GM19324 (cell line): ENCODE results near the gene FOXRED1.
A peak's percentile ranks its signal among the peaks of the same experiment; 100 is the strongest.
"Not testable (repeated sequence)": the region's sequence is repeated elsewhere in the genome, so short reads cannot be mapped to it uniquely, and the experiment has no call there.

Experiments used
- ATAC-seq: cut with Tn5 transposase; IDR thresholded peaks from one replicate; pipeline ENCODE4 v1.9.1; 2021; ENCODE audit warnings: mild to moderate bottlenecking, moderate library complexity; ENCODE audit not compliant: unreplicated experiment, low FRiP score

The FOXRED1 gene

DNA sequence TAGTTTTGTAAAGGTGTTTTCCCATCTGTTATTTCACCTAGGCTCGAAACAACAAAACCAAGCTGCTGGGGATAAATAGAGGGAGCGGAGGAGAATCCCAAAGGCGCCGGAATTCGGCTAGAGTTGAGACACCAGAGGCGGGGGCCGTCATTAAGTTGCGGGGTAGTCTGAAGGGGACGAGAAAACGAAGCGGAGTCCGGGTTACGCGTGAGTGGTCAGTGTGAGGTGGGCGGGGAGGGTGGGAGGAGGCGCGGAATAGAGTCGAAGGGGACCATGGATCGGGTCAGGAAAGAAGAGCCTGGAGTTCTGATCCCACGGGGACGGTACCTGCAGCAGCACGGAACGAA, 620 bp upstream of the FOXRED1 start:
- no peak for ATAC-seq

GRCh38 chr11:126277322-126277721, 8.4 kb downstream of the FOXRED1 start:
- no peak for ATAC-seq

DNA sequence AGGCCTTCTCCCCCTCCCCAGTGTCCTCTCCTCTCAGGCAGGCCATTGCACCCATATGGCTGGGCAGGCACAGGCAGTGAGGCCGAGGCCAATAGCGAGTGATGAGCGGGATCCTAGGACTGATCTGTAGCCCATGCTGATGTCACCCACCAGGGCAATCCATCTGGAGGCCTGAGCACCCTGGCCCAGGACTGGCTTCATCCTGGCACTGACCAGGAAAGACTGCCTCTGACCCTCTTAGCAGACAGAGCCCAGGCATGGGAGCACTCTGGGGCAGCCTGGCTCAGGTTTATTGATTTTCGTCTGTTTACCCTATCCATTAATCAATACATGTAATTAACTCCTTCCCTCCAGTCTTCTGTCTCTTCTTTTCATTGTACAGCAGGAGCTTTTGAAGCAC, 8.8 kb downstream of the FOXRED1 start:
- no peak for ATAC-seq

DNA sequence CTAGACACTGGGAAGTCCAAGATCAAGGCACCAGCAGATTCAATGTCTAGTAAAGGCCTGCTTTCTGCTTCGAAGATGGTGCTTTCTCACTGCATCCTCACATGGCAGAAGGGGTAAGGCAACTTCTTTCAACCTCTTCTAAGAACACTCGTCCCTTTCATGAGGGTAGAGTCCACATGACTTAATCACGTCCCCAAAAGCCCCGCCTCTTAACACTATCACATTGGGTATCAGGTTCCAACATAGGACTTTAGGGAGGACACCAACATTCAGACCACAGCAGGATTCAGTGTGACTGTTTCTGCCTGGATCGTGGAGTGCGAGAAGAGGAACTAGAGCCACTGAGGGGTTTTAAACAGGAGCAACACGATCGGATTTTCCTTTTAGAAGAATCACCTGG, 10.2 kb downstream of the FOXRED1 start:
- no peak for ATAC-seq

GRCh38 chr11:126280595-126280994, 11.6 kb downstream of the FOXRED1 start:
- ATAC-seq, result no peak

- no peak for ATAC-seq
These were observed 12.3 kb downstream of the FOXRED1 start for GRCh38 chr11:126281245-126281644.

- no peak for ATAC-seq
These were observed 12.8 kb downstream of the FOXRED1 start for GRCh38 chr11:126281666-126282175.

GRCh38 chr11:126282361-126282735, 13.4 kb downstream of the FOXRED1 start:
- ATAC-seq, result no peak

DNA sequence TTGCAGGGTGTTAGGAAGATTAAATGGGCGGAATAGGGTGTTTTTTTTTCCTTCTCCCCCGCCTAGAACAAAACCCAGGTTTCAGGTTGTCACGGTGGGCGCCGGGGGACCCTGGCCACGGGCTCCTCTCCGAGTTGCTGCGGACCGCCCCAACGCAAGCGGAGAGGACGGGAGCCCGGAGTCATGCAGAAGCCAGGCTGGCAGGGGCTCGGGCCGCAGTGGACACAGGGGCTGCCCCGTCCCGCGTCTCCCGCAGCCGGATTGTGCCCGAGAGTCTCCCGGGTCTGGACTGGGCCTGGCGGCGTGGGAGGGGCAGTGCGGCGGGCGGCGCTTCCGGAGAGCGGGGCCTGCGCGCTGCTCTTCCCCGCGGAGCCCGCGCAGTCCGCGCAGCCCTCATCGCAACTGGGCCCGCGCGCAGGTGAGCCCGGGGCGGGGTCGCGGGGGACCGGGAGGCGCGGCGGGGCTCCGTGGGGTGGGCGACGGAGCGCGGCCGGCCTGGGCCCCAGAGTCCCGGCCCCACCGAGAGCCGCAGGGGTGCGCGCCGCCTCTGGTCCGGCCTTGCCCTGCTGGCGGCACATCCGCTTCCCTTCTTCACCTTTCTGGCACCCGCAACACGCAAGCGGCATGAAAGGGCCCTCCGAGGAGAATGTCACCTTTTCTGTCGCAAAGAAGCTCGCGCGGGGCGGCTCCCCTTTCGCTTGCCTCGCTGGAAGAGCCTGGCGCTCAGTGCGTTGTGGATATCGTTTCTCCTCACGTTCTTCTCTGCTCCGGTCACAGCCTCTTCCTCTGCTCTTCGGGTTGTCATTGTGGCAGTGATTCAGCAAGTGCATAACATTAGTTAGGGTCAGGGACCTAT, 14.0 kb downstream of the FOXRED1 start, which contains the start of gene TIRAP:
Gene TIRAP, plus strand, starts transcription at position 358 of the 856 bp plus-strand sequence. CDS start 7,802 bp downstream, outside the sequence.
- peak; percentile 73 for ATAC-seq

GRCh38 chr11:126284829-126285228, 15.9 kb downstream of the FOXRED1 start:
- peak; percentile 56 for ATAC-seq

- ATAC-seq, result no peak
These were observed 19.3 kb downstream of the FOXRED1 start for GRCh38 chr11:126288237-126288636.

- no peak for ATAC-seq
These were observed 21.9 kb downstream of the FOXRED1 start for GRCh38 chr11:126290887-126291286.

- no peak for ATAC-seq
These were observed 24.8 kb downstream of the FOXRED1 start for GRCh38 chr11:126293726-126294125.

DNA sequence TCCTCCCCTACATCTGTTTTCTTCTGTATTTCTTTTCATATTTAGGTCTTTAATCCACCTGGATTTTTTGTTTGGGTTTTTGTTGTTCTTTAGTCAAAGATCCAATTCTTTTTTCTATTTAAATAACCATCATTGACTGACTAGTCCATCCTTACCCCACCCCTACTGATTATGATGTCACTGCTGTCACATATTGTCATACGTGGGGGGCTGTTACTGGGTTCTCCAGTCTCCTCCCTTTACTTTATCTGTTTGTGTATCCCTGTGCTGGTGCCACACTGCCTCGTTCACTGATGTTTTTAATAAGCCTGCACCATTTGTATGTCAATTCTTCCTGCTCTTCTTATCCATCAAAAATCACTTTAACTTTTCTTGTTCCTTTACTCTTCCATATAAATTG, 28.1 kb downstream of the FOXRED1 start:
- no peak for ATAC-seq

DNA sequence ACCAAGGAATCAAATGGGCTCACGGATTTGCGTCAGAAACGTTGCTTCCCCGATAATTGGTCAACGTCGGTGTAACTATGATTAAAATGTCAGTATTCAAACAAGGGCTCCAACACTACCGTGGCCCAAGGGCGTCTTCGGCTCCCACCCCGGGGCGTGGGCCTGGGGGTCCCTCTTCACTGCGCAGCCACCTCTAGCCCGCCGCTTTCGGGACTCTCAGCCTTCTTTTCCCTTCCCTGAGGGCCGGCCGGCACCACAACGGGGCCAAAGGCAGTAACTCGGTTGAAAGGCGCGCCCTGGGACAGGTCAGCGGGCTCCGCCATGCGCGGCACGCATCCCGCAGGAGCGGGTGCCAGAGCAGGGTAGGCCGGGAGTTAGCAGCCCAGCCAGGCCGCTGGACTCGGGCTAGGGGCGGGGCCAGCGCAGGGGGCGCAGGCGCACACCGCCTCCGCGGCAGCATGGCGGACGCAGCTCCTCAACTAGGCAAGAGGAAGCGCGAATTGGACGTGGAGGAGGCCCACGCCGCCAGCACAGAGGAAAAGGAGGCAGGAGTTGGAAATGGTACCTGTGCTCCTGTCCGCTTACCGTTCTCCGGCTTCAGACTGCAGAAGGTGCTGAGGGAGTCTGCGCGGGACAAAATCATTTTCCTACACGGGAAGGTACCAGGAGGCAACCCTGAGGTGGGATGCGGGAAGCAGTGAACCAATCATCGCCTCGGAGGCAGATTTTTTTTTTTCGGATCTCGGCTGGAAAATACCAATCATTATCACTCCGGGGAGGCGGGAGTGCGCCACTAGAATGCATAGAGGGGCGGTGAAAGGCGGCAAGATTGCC, 34.9 kb downstream of the FOXRED1 start, which contains the start of gene DCPS:
Gene DCPS, plus strand, starts transcription at position 438 of the 834 bp plus-strand sequence. Its CDS starts 21 bp downstream, at position 459.
- peak; percentile 91 for ATAC-seq

- peak; percentile 7 for ATAC-seq
These were observed 35.6 kb downstream of the FOXRED1 start for GRCh38 chr11:126304457-126305075.

- ATAC-seq, result peak; percentile 42
These were observed 36.7 kb downstream of the FOXRED1 start for GRCh38 chr11:126305699-126306098.

DNA sequence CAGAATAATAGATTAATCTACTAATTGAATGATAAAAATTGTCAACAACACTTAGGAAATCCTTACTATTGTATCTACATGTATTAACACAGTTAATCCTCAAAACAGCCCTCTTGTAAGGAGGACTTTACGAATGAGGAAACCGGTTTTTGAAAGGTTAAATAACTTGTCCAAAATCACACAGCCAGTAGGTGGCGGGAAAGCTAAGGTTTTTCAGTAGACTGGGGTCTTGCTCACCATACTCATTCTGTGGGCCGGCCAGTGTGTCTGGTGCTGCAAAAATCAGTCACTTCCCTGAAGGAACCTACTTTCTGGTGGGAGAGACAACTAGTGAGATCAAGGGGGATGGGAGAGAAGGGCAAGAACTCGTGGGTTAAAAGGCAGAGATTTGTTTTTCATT, 38.8 kb downstream of the FOXRED1 start:
- no peak for ATAC-seq

DNA sequence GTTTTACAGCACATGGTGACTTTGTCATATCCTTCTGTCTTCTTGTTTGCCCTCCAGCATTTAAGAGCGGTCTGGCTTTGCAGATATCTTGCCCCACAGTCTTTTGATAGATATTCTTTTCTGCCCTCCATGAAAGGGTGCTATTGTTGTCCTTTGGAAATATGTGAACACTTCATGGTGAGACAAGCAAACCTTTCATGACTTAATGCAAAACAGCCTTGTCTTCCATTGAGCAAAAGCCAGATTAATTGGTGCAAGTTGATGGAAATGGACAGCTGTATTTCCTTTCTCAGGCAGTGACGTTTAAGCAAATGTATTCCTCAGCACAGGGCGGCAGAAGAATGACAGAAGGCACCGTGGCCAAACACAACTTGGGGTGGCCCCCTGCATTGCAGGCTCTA, 39.3 kb downstream of the FOXRED1 start:
- no peak for ATAC-seq

- ATAC-seq, result not testable (repeated sequence)
These were observed 39.8 kb downstream of the FOXRED1 start for GRCh38 chr11:126308771-126309170.
